K562 (cell line): ENCODE results near the gene CYS1. TPM values are rescaled to one million over a fixed set of nuclear protein-coding genes. Genes with fewer than 3 reads are reported as not detected.
A peak's percentile ranks its signal among the peaks of the same experiment; 100 is the strongest.

Experiments used
- CBFA2T2 ChIP-seq: fragments of 450-650 bp; conservative IDR thresholded peaks from 2 replicates; pipeline ENCODE4 v1.6.1; 2017; ENCODE audit warnings: mild to moderate bottlenecking
- CEBPZ ChIP-seq: fragments of 150-350 bp; IDR thresholded peaks from 2 replicates; pipeline ENCODE4 v1.6.1; 2014; ENCODE audit warnings: low read depth, mild to moderate bottlenecking, low read length, borderline replicate concordance
- DMBX1 ChIP-seq: fragments of 250-450 bp; sonication (Bioruptor Pico); IDR thresholded peaks from 2 replicates; pipeline ENCODE4 v1.8.0; 2022; ENCODE audit warnings: inconsistent platforms, mild to moderate bottlenecking, moderate library complexity, borderline replicate concordance
- HDGF ChIP-seq: fragments of 450-650 bp; IDR thresholded peaks from 2 replicates; pipeline ENCODE4 v1.6.1; 2016
- KDM1A ChIP-seq, 2 experiments: fragments of 450-650 bp; IDR thresholded peaks; 2 replicates each; pipeline ENCODE4 v1.6.1; 2016; ENCODE audit warnings: mild to moderate bottlenecking in 2 of 2
- MTA1 ChIP-seq: fragments of 450-650 bp; IDR thresholded peaks from 2 replicates; pipeline ENCODE4 v1.6.1; 2017; ENCODE audit warnings: borderline replicate concordance
- NCOA6 ChIP-seq: fragments of 450-650 bp; IDR thresholded peaks from 2 replicates; pipeline ENCODE4 v1.6.1; 2017; ENCODE audit warnings: mild to moderate bottlenecking
- NEUROD1 ChIP-seq: fragments of 150-350 bp; IDR thresholded peaks from 2 replicates; pipeline ENCODE4 v1.6.1; 2014; ENCODE audit warnings: borderline replicate concordance, low read length, low read depth; ENCODE audit not compliant: partially characterized antibody
- PATZ1 ChIP-seq: fragments of 250-450 bp; sonication (Bioruptor Pico); IDR thresholded peaks from 2 replicates; pipeline ENCODE4 v1.5.0; 2020; ENCODE audit warnings: mild to moderate bottlenecking, borderline replicate concordance
- PHB2 ChIP-seq: fragments of 450-650 bp; IDR thresholded peaks from 2 replicates; pipeline ENCODE4 v1.6.1; 2017; ENCODE audit warnings: low read depth
- RBM25 ChIP-seq: fragments of 200-400 bp; formaldehyde crosslinking; IDR thresholded peaks from 2 replicates; pipeline ENCODE4 v1.6.1; 2018; ENCODE audit warnings: low read length, low read depth, moderate library complexity; ENCODE audit not compliant: severe bottlenecking
- TFAM ChIP-seq: fragments of 250-450 bp; sonication (Bioruptor Pico); conservative IDR thresholded peaks from 2 replicates; pipeline ENCODE4 v1.5.0; 2021; ENCODE audit warnings: mild to moderate bottlenecking, moderate library complexity
- U2AF1 ChIP-seq: fragments of 200-400 bp; formaldehyde crosslinking; optimal IDR thresholded peaks from 2 replicates; pipeline ENCODE3; 2017; ENCODE audit warnings: mild to moderate bottlenecking, low read depth, low read length, moderate library complexity
- ZBTB11 ChIP-seq, 3 experiments: fragments of 200-800 bp in 1 of 3; fragments of 250-450 bp in 1 of 3; fragments of 450-650 bp in 1 of 3; sonication (Bioruptor Pico) in 1 of 3; sonication (Bioruptor generic) in 1 of 3; formaldehyde crosslinking in 1 of 3; IDR thresholded peaks; 2 replicates each; pipeline versions ENCODE4 v1.6.1 to v1.8.0; 2016 to 2022; ENCODE audit warnings: mild to moderate bottlenecking in 2 of 3, missing genetic modification characterization in 2 of 3, missing compliant biosample characterization in 1 of 3, moderate library complexity in 1 of 3
- ZNF121 ChIP-seq: sonication (generic); formaldehyde crosslinking; conservative IDR thresholded peaks from 2 replicates; pipeline ENCODE4 v1.8.0; 2022; ENCODE audit warnings: missing genetic modification reagents
- ZNF232 ChIP-seq: sonication (generic); formaldehyde crosslinking; IDR thresholded peaks from 2 replicates; pipeline ENCODE4 v1.8.0; 2022; ENCODE audit warnings: mild to moderate bottlenecking, missing genetic modification reagents
- ZNF311 ChIP-seq: fragments of 250-450 bp; sonication (Bioruptor Pico); IDR thresholded peaks from 2 replicates; pipeline ENCODE4 v1.4.0; 2020; ENCODE audit warnings: mild to moderate bottlenecking, moderate library complexity
- ZNF551 ChIP-seq: fragments of 250-450 bp; sonication (Bioruptor Pico); IDR thresholded peaks from 2 replicates; pipeline ENCODE4 v1.5.0; 2021; ENCODE audit warnings: mild to moderate bottlenecking, moderate library complexity
- ZNF695 ChIP-seq: fragments of 450-650 bp; formaldehyde crosslinking; IDR thresholded peaks from 2 replicates; pipeline ENCODE4 v1.4.0; 2020; ENCODE audit warnings: mild to moderate bottlenecking, moderate library complexity
- polyA plus RNA-seq, 8 experiments: library from polyadenylated mRNA; depleted of rRNA in 4 of 8; stranded (reverse) in 5 of 8; unstranded in 3 of 8; fragments of >200 nt; fragmentation: Nextera tagmentation in 2 of 8; fragmentation: Illumina TruSeq in 1 of 8; extraction: Ambion mirVana in 2 of 8; extraction: Trizol in 1 of 8; gene quantifications; 2 replicates each; pipeline versions ENCODE4 v1.2.1 to v1.2.3, GENCODE V29; 2011 to 2014; ENCODE audit warnings: inconsistent platforms in 1 of 8, missing spikeins in 1 of 8
- total RNA-seq, 7 experiments: library from RNA; depleted of rRNA in 6 of 7; stranded (reverse); fragments of >200 nt in 6 of 7; fragmentation: Illumina TruSeq in 2 of 7; extraction: Trizol in 2 of 7; gene quantifications; 2 replicates each; pipeline versions ENCODE4 v1.2.1 to v1.2.3, GENCODE V29; 2011 to 2021; ENCODE audit warnings: low replicate concordance in 1 of 7

CYS1 gene
- total and polyA plus RNA-seq, 9 of the 15 experiments (the other 6 are each of a cell fraction or from before 2014, with no cell fraction given) = 0.11 to 0.13 TPM; not detected in 7

- TF ChIP-seq DMBX1 (CRISPR knock-in tag) (0 out of 2 replicates have a peak, but pooled peaks have one; percentile 31), NCOA6 (no peak), PHB2 (no peak), PATZ1 (CRISPR knock-in tag) (no peak), U2AF1 (no peak), HDGF (0 out of 2 replicates have a peak, but pooled peaks have one; percentile 68), ZNF695 (CRISPR knock-in tag) (no peak), CEBPZ (no peak), KDM1A (IDR thresholded peaks at IDR 0.05) (peak; percentile 81 to 86), ZNF311 (CRISPR knock-in tag) (peak; percentile 69; the same call in 1 of the 2 replicates), TFAM (CRISPR knock-in tag) (no peak), NEUROD1 (no peak), ZNF121 (CRISPR knock-in tag) (peak; percentile 100), ZBTB11 (CRISPR knock-in tag; IDR thresholded peaks at IDR 0.05) (no peak), ZNF551 (no peak), CBFA2T2 (no peak), MTA1 (0 out of 2 replicates have a peak, but pooled peaks have one; percentile 48), RBM25 (peak; percentile 73), ZNF232 (CRISPR knock-in tag) (no peak; the same call in 1 of the 2 replicates)
Observed at GRCh38 chr2:10119601-10120157, 39.5 kb upstream of the CYS1 start (continued).
